Diencephalon (tissue), 1 donor: ENCODE measurements around the gene F8A3. TPM values are rescaled to one million over a fixed set of nuclear protein-coding genes. Genes with fewer than 3 reads are reported as not detected.

Experiments used
- small RNA-seq: library from RNA; depleted of rRNA; stranded (forward); fragments of <200 nt; gene quantifications from one replicate; pipeline ENCODE3, GENCODE V24; 2014
- total RNA-seq: library from RNA; depleted of rRNA; stranded (reverse); fragments of >200 nt; gene quantifications from one replicate; pipeline ENCODE4 v1.2.3, GENCODE V29; 2014

F8A3 gene
- total RNA-seq = 1.4 TPM

DNA sequence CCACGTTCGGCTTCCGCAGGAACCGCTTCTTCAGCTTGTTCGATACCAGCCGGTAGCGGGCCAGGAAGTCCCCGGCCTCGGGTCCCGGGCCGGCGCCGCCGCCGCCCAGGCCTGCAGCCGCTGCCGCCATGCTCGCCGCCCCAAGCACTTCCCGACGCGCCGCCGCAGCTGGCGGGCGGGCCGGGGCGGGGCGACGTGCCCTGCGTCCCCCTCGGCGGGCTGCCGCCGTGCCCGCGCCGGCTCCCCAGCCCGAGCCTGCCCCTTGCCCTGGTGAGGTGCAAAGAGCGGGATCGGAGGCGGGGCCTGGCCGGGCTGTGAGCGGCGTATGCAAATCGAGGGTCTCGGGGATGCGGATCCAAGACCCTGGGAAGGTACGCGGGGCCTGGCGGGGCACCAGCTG, at the start of gene F8A3:
Gene F8A3, minus strand, starts transcription at position 150 of the 400 bp plus-strand sequence. Its CDS starts 20 bp downstream, at position 130.

Small RNA genes within 50 kb of the gene (small RNA-seq; reads per million reads assigned to genes)
- gene MIR1184-3 = not detected

Other genes starting within 250 kb of the F8A3 start
- gene VBP1, start 242.2 kb downstream of the F8A3 start, total RNA-seq = 137 TPM
- 34.1 TPM for gene RAB39B, start 194.1 kb downstream of the F8A3 start, total RNA-seq
- gene CLIC2, start 124.0 kb downstream of the F8A3 start, total RNA-seq = 3.2 TPM
- not detected for gene F8A2, start 76.5 kb downstream of the F8A3 start, total RNA-seq
- 2.1 TPM for gene SPRY3, start 154.0 kb upstream of the F8A3 start, total RNA-seq
- gene TMLHE, start 154.3 kb upstream of the F8A3 start, total RNA-seq = 26.3 TPM